Mucosa of descending colon (tissue), 3 donors: ENCODE results near the gene RNU2-63P. TPM values are rescaled to one million over a fixed set of nuclear protein-coding genes. Genes with fewer than 3 reads are reported as not detected.
A peak's percentile ranks its signal among the peaks of the same experiment; 100 is the strongest.

Source experiments
- ATAC-seq: fragments of 200-7000 bp; cut with Tn5 transposase; one replicate; pipeline ENCODE4 v1.9.1; 2020; ENCODE audit warnings: mild to moderate bottlenecking, moderate library complexity
- DNase-seq, 3 donors: peaks; one replicate each; pipeline ENCODE4 v3.0.0-alpha.2; 2020
- H3K36me3 ChIP-seq: fragments of 200-600 bp; one replicate; pipeline ENCODE4 v1.8.0; 2021; ENCODE audit warnings: low read depth, mild to moderate bottlenecking
- H3K4me1 ChIP-seq: fragments of 200-600 bp; one replicate; pipeline ENCODE4 v1.8.0; 2021; ENCODE audit warnings: low read depth, mild to moderate bottlenecking
- H3K4me3 ChIP-seq: fragments of 200-600 bp; one replicate; pipeline ENCODE4 v1.8.0; 2021; ENCODE audit warnings: mild to moderate bottlenecking
- H3K9me3 ChIP-seq: fragments of 200-600 bp; one replicate; pipeline ENCODE4 v1.8.0; 2021; ENCODE audit warnings: mild to moderate bottlenecking
- CTCF ChIP-seq: fragments of 200-600 bp; IDR thresholded peaks from one replicate; pipeline ENCODE4 v1.8.0; 2022; ENCODE audit warnings: antibody characterized with exemption, mild to moderate bottlenecking
- intact Hi-C, 2 donors: fragments of 100-400 bp; cut with DNase I in 1 of 2; cut with micrococcal nuclease in 1 of 2; formaldehyde crosslinking; loops; one replicate each; pipeline versions ENCODE4 v1.11.0 to v1.11.1; 2022; cut with DNase I, micrococcal nuclease
- long read RNA-seq, 2 donors: library from polyadenylated mRNA; unstranded; transcript quantifications; one replicate each; pipeline ENCODE4 v2.0.0, GENCODE V29; 2019 to 2021
- total RNA-seq, 3 donors: library from RNA; stranded (reverse); fragmentation: NEBNext Ultra II Directional in 2 of 3; extraction: Animal tissue kit (Norgen Biotek cat#: 25700) in 2 of 3; gene quantifications; one replicate each; pipeline versions ENCODE4 v1.2.1 to v1.2.4, GENCODE V29; 2021 to 2023
- donor health status: DM: no; HTN: no; CAD: no; lungs with moderate emphysema.
- donor health status: DM: no; HTN: no; CAD: no.
- donor health status: DM: no; HTN: yes; CAD: no.

RNU2-63P gene
- 1 to 10 TPM; 2.9 to 4.7 (median 2.9) TPM for total RNA-seq
- long read RNA-seq, donor 1 = 0 reads
- long read RNA-seq, donor 2 = 0 reads

DNA sequence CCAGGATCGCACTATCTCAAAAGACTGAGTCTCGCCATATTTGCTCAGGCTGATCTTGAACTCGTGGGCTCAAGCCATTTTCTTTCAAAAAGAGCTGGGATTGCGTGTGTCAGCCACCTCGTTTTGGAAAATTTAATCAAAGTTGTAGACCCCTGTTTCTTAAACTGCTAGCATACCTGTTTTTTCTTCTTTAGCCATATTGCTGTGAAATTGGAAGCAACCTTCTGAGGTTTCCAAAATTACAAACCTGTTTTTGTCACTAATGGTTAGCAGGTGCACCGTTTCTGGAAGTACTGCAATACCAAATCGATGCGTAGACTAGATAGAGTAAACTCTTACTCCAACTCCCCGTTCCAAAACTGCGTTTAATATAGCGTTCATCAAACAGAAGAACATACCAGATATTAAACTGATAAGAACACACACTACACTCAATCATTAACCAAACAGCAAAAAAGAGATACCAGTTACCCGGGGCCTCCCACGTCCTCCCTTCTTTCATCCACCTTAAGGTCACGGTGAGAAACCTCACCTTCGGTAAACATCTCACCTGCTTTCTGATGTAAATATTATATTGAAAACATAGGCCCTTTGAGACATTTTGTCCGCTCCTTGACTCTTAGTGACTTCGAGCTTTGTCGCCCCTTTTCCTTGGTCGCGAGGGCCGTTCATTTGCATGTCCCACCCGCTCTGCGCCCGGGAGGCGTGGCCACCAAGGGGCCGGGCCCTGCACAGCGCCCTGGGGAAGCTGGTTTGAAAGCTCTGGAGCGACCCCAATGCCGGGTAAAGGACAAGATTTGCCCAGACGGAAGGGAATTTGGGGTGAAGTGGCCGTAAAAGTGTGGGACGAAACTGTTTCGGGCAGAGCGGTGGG, at the start of gene RNU2-63P:
Gene RNU2-63P (minus strand): TSS at position 462 of the 874 bp plus-strand sequence.
- no peaks in the 10 kb centered on the region for H3K9me3 ChIP-seq
- peak; percentile 94 for ATAC-seq
- H3K36me3 ChIP-seq = no peaks in the 10 kb centered on the region
- TF ChIP-seq CTCF = no peak
- peak within 1 kb of the TSS; percentile 30 for H3K4me3 ChIP-seq
- peaks cover 7% of the 10 kb centered on the region for H3K4me1 ChIP-seq
- DNase-seq = peak; percentile 81 to 87 (median 83)
- intact Hi-C loops = no loop called here

GRCh38 chr2:88061295-88061694, 44.9 kb upstream of the RNU2-63P start:
- Histone ChIP-seq H3K4me1 (peaks cover 16% of the 10 kb centered on the region), H3K9me3 (no peaks in the 10 kb centered on the region), H3K4me3 (no peak overlapping the region), H3K36me3 (no peaks in the 10 kb centered on the region)
- no peak for TF ChIP-seq CTCF
- DNase-seq = no peak
- intact Hi-C loops = loop anchor here (10.0 kb wide), 2 partner anchors 94 to 104 kb away; no protein-coding TSS in a partner anchor
- ATAC-seq = no peak

- H3K36me3 ChIP-seq = no peaks in the 10 kb centered on the region
- ATAC-seq = no peak
- TF ChIP-seq CTCF = no peak
Measured at GRCh38 chr2:88060907-88061275, 44.5 kb upstream of the RNU2-63P start.

DNA sequence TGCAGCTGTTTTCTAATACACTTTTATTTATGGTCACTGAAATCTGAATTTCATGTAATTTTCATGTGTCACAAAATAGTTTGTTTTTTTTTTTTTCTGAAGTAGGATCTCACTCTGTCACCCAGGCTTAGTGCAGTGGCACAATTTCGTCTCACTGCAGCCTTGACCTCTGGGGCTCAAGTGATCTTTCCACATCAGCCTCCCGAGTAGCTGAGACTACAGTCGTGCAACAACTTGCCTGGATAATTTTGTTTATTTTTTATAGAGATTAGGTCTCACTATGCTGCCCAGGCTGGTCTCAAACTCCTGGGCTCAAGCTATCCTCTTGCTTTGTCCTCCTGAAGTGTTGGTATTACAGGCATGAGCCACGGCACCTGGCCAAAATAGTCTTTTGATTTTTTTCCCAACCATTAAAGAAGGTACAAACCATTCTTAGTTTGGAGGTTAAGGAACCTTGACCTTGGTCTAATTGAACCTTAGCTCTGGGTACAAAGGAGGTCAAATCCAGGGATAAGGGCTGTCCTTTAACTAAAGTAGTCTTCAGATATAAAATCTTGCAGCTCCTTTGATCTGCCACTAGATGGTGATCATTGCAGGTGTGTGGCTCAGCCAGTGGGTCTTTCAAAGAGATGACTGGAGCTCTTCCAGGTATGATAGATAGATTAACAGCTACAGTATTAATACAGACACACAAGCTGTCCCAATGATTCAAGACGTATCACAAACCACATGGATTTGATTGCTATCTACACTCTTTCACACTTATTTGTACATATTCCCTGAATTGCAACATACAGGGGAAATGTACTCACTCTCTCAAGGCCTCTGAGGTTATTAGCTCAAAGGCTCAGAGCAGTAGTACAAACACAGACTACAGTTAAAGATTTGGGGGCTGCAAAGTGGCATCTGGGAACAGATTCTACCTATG, 43.9 kb upstream of the RNU2-63P start:
- peak; percentile 40 for ATAC-seq
- Histone ChIP-seq H3K36me3 (no peaks in the 10 kb centered on the region), H3K9me3 (no peaks in the 10 kb centered on the region), H3K4me3 (no peak overlapping the region), H3K4me1 (peaks cover 22% of the 10 kb centered on the region)
- DNase-seq = no peak
- peak; percentile 53 for TF ChIP-seq CTCF
- intact Hi-C loops = loop anchor here (10.0 kb wide), 2 partner anchors 95 to 105 kb away; no protein-coding TSS in a partner anchor

More at GRCh38 chr2:88060907-88061275, 44.5 kb upstream of the RNU2-63P start:
- no peak overlapping the region for H3K4me3 ChIP-seq
- H3K9me3 ChIP-seq = no peaks in the 10 kb centered on the region
- no peak for DNase-seq
- H3K4me1 ChIP-seq = peaks cover 20% of the 10 kb centered on the region
- intact Hi-C loops = loop anchor here (10.0 kb wide), 2 partner anchors 94 to 104 kb away; no protein-coding TSS in a partner anchor

- Histone ChIP-seq H3K4me3 (no peak overlapping the region), H3K4me1 (peaks cover 27% of the 10 kb centered on the region), H3K36me3 (no peaks in the 10 kb centered on the region), H3K9me3 (no peaks in the 10 kb centered on the region)
- DNase-seq (no peak), ATAC-seq (no peak)
- intact Hi-C loops = no loop called here
- no peak for TF ChIP-seq CTCF
Measured at GRCh38 chr2:88058191-88058590, 41.8 kb upstream of the RNU2-63P start.
